ENCODE measurements around the gene AP1M1.

AP1M1 gene

DNA sequence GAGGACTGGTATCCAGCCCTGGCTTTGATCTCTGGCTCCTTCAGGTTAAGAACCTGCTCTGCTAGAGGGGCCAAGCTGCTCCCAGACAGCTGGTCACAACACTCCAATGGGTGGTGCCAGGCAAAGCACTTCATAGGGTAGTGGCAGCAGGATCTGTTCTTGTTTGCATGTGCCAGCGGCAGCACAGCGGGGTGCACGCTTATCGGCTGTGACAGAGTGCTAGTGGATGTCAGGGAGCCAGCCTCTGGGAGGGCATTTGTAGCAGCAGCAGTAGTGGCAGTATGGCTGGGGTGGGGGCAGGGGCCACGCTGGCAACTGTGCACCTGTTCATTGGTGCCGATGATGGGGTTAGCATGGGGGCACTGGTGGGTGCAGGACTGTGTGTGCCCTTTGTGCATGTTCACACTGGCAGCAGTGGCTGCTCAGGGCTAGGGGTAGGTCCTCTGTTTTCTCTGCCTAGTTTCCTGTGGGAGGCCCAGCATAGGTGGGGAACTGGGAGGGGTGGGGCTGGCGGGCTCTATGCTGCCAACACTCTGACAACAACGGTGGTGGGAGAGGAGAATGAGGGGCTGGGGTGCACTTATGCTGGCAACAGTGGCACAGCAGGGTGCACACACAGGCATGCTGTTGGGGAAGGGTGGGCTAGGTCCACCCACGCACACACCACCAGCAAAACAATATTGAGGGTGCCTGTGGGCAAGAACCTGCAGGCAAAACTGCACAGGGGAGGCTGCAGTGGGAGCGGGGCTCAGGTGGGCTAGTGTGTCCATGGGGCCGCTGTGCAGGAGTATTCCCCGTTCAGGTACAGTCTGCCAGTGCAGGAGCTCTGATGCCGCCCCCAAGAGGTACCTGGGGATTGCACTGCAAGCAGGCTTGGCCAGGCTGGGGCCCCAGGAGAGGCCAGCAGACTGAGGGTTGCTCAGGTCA, 19.3 kb downstream of the AP1M1 start:
- H3K4me3 ChIP-seq (ENCODE audit: low read depth, low read length) = no peak overlapping the region
- no peaks in the 10 kb centered on the region for H3K9me3 ChIP-seq (ENCODE audit: control insufficient read depth, insufficient read depth, low read depth, low read length)
- POLR2A ChIA-PET = no interaction called here
- peak; percentile 17; the same call in 1 of the 2 replicates for TF ChIP-seq EGR2 (tag by site-specific recombination; IDR thresholded peaks at IDR 0.05; ENCODE audit: low read depth)
- no peak for TF ChIP-seq ZNF174 (tag by site-specific recombination; IDR thresholded peaks at IDR 0.05)
- H3K36me3 ChIP-seq (ENCODE audit: control insufficient read depth in 2 of 2, insufficient read depth in 1 of 2, low read length in 2 of 2) = peaks cover 13 to 55% of the 10 kb centered on the region in 2 experiments
- H3K4me1 ChIP-seq (ENCODE audit: control insufficient read depth, insufficient read depth, low read length) = no peaks in the 10 kb centered on the region
- H3K27ac ChIP-seq (ENCODE audit: extremely low read depth, low read depth, low read length) = no peak overlapping the region
- CTCF ChIA-PET = no interaction called here

DNA sequence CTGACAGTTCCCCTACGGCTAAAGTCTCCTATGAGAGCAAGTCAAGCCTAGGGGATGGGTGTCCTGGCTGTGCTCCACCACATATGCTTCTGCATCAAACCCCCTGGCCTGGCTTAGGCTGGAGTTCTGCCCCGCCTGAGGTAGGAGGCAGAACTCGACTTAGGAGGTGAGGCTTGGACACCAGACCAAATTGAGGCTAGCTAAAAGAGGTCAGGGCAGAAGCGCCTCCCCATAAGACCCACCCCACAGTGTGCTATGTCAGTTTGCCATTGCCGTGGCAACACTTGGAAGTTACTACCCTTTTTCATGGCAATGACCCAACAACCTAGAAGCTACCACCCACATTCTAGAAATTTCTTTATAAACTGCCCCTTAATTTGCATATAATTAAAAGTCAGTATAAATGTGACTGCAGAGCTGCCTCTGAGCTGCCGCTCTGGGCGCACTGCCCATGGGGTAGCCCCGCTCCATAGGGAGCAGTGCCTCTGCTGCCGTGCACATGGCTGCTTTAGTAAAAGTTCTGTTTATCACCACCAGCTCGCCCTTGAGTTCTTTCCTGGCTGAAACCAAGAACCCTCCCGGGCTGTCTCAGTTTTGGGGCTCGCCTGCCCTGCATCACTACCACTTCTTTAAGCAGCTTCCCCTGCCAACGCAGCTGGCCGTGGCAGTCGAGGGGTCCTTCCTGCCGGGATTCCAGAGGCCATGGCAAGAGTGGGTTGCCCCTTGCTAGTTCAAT, 20.2 kb downstream of the AP1M1 start:
- Histone ChIP-seq H3K27ac (ENCODE audit: extremely low read depth, low read depth, low read length) (no peak overlapping the region), H3K4me3 (ENCODE audit: low read depth, low read length) (no peak overlapping the region), H3K36me3 (ENCODE audit: control insufficient read depth in 2 of 2, insufficient read depth in 1 of 2, low read length in 2 of 2) (peaks cover 10 to 59% of the 10 kb centered on the region in 2 experiments; a peak in 2 of 3 replicates), H3K9me3 (ENCODE audit: control insufficient read depth, insufficient read depth, low read depth, low read length) (no peaks in the 10 kb centered on the region), H3K4me1 (ENCODE audit: control insufficient read depth, insufficient read depth, low read length) (no peaks in the 10 kb centered on the region)
- ChIA-PET CTCF (interaction anchor here (0.6 kb wide), 1 partner anchor 93 kb away, joined by 4 read pairs; no protein-coding TSS in a partner anchor), POLR2A (no interaction called here)
- TF ChIP-seq, protein P1, sequence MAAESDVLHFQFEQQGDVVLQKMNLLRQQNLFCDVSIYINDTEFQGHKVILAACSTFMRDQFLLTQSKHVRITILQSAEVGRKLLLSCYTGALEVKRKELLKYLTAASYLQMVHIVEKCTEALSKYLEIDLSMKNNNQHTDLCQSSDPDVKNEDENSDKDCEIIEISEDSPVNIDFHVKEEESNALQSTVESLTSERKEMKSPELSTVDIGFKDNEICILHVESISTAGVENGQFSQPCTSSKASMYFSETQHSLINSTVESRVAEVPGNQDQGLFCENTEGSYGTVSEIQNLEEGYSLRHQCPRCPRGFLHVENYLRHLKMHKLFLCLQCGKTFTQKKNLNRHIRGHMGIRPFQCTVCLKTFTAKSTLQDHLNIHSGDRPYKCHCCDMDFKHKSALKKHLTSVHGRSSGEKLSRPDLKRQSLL (tag by site-specific recombination; IDR thresholded peaks at IDR 0.05) = no peak
- TF ChIP-seq ZNF335 (tag by site-specific recombination; conservative IDR thresholded peaks at IDR 0.05) (no peak), ZFHX2 (tag by site-specific recombination; conservative IDR thresholded peaks at IDR 0.05) (no peak), ZNF664 (tag by site-specific recombination; IDR thresholded peaks at IDR 0.05) (no peak), RBAK (tag by site-specific recombination; IDR thresholded peaks at IDR 0.05) (no peak), ZFP41 (tag by site-specific recombination; IDR thresholded peaks at IDR 0.05; ENCODE audit: borderline replicate concordance) (no peak), ZNF747 (tag by site-specific recombination; IDR thresholded peaks at IDR 0.05) (no peak), PRDM1 (tag by site-specific recombination; IDR thresholded peaks at IDR 0.05) (no peak), ZNF777 (tag by site-specific recombination; IDR thresholded peaks at IDR 0.05; ENCODE audit: borderline replicate concordance) (no peak), ZNF776 (tag by site-specific recombination; IDR thresholded peaks at IDR 0.05; ENCODE audit: borderline replicate concordance) (no peak), ZNF169 (tag by site-specific recombination; IDR thresholded peaks at IDR 0.05) (no peak), GLI4 (tag by site-specific recombination; IDR thresholded peaks at IDR 0.05) (no peak), ZNF707 (tag by site-specific recombination; IDR thresholded peaks at IDR 0.05) (no peak), KLF10 (tag by site-specific recombination; IDR thresholded peaks at IDR 0.05) (no peak), ZNF404 (tag by site-specific recombination; IDR thresholded peaks at IDR 0.05) (no peak), ZNF510 (tag by site-specific recombination; IDR thresholded peaks at IDR 0.05; ENCODE audit: insufficient replicate concordance) (no peak)
- TF ChIP-seq, protein P2, sequence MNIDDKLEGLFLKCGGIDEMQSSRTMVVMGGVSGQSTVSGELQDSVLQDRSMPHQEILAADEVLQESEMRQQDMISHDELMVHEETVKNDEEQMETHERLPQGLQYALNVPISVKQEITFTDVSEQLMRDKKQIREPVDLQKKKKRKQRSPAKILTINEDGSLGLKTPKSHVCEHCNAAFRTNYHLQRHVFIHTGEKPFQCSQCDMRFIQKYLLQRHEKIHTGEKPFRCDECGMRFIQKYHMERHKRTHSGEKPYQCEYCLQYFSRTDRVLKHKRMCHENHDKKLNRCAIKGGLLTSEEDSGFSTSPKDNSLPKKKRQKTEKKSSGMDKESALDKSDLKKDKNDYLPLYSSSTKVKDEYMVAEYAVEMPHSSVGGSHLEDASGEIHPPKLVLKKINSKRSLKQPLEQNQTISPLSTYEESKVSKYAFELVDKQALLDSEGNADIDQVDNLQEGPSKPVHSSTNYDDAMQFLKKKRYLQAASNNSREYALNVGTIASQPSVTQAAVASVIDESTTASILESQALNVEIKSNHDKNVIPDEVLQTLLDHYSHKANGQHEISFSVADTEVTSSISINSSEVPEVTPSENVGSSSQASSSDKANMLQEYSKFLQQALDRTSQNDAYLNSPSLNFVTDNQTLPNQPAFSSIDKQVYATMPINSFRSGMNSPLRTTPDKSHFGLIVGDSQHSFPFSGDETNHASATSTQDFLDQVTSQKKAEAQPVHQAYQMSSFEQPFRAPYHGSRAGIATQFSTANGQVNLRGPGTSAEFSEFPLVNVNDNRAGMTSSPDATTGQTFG (tag by site-specific recombination; IDR thresholded peaks at IDR 0.05; ENCODE audit: borderline replicate concordance) = no peak
- TF ChIP-seq, protein P3, sequence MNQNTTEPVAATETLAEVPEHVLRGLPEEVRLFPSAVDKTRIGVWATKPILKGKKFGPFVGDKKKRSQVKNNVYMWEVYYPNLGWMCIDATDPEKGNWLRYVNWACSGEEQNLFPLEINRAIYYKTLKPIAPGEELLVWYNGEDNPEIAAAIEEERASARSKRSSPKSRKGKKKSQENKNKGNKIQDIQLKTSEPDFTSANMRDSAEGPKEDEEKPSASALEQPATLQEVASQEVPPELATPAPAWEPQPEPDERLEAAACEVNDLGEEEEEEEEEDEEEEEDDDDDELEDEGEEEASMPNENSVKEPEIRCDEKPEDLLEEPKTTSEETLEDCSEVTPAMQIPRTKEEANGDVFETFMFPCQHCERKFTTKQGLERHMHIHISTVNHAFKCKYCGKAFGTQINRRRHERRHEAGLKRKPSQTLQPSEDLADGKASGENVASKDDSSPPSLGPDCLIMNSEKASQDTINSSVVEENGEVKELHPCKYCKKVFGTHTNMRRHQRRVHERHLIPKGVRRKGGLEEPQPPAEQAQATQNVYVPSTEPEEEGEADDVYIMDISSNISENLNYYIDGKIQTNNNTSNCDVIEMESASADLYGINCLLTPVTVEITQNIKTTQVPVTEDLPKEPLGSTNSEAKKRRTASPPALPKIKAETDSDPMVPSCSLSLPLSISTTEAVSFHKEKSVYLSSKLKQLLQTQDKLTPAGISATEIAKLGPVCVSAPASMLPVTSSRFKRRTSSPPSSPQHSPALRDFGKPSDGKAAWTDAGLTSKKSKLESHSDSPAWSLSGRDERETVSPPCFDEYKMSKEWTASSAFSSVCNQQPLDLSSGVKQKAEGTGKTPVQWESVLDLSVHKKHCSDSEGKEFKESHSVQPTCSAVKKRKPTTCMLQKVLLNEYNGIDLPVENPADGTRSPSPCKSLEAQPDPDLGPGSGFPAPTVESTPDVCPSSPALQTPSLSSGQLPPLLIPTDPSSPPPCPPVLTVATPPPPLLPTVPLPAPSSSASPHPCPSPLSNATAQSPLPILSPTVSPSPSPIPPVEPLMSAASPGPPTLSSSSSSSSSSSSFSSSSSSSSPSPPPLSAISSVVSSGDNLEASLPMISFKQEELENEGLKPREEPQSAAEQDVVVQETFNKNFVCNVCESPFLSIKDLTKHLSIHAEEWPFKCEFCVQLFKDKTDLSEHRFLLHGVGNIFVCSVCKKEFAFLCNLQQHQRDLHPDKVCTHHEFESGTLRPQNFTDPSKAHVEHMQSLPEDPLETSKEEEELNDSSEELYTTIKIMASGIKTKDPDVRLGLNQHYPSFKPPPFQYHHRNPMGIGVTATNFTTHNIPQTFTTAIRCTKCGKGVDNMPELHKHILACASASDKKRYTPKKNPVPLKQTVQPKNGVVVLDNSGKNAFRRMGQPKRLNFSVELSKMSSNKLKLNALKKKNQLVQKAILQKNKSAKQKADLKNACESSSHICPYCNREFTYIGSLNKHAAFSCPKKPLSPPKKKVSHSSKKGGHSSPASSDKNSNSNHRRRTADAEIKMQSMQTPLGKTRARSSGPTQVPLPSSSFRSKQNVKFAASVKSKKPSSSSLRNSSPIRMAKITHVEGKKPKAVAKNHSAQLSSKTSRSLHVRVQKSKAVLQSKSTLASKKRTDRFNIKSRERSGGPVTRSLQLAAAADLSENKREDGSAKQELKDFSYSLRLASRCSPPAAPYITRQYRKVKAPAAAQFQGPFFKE (tag by site-specific recombination; IDR thresholded peaks at IDR 0.05; ENCODE audit: borderline replicate concordance) = no peak
- TF ChIP-seq, protein P4, sequence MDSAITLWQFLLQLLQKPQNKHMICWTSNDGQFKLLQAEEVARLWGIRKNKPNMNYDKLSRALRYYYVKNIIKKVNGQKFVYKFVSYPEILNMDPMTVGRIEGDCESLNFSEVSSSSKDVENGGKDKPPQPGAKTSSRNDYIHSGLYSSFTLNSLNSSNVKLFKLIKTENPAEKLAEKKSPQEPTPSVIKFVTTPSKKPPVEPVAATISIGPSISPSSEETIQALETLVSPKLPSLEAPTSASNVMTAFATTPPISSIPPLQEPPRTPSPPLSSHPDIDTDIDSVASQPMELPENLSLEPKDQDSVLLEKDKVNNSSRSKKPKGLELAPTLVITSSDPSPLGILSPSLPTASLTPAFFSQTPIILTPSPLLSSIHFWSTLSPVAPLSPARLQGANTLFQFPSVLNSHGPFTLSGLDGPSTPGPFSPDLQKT (IDR thresholded peaks at IDR 0.05; ENCODE audit: borderline replicate concordance, low read depth, low read length) = no peak

All from HEK293 (cell line).